DMS 273 treated with DMSO at 0.1 percent for 48 hours (cell line): ENCODE results near the gene BTBD9.

Experiments
- DNase-seq: peaks from one replicate; lab custom pipeline; 2025; lab: John Stamatoyannopoulos, UW

BTBD9 gene

GRCh38 chr6:38341496-38341895 is 298.2 kb downstream of the BTBD9 start:
- no peak for DNase-seq

GRCh38 chr6:38339914-38340313 is 299.8 kb downstream of the BTBD9 start:
- DNase-seq = no peak

GRCh38 chr6:38337819-38338465 is 301.8 kb downstream of the BTBD9 start:
- no peak for DNase-seq

GRCh38 chr6:38336922-38337321 is 302.8 kb downstream of the BTBD9 start:
- DNase-seq = no peak

- no peak for DNase-seq
These were observed 312.9 kb downstream of the BTBD9 start for GRCh38 chr6:38326837-38327236.

GRCh38 chr6:38323216-38323615 is 316.5 kb downstream of the BTBD9 start:
- DNase-seq = peak; percentile 17

- no peak for DNase-seq
These were observed 317.6 kb downstream of the BTBD9 start for GRCh38 chr6:38322138-38322537.

- DNase-seq = no peak
These were observed 318.9 kb downstream of the BTBD9 start for GRCh38 chr6:38320843-38321242.

- no peak for DNase-seq
These were observed 319.4 kb downstream of the BTBD9 start for GRCh38 chr6:38320358-38320757.

GRCh38 chr6:38319256-38320212 is 320.2 kb downstream of the BTBD9 start:
- DNase-seq = no peak

GRCh38 chr6:38316099-38316868 is 323.4 kb downstream of the BTBD9 start:
- no peak for DNase-seq

- no peak for DNase-seq
These were observed 328.5 kb downstream of the BTBD9 start for GRCh38 chr6:38311201-38311600.

- no peak for DNase-seq
These were observed 329.7 kb downstream of the BTBD9 start for GRCh38 chr6:38310061-38310460.

GRCh38 chr6:38307740-38308139 is 332.0 kb downstream of the BTBD9 start:
- no peak for DNase-seq

GRCh38 chr6:38306931-38307330 is 332.8 kb downstream of the BTBD9 start:
- no peak for DNase-seq

- no peak for DNase-seq
These were observed 333.6 kb downstream of the BTBD9 start for GRCh38 chr6:38305995-38306681.

- DNase-seq = no peak
These were observed 336.9 kb downstream of the BTBD9 start for GRCh38 chr6:38302838-38303237.

GRCh38 chr6:38302081-38302480 is 337.6 kb downstream of the BTBD9 start:
- DNase-seq = no peak

- DNase-seq = no peak
These were observed 349.5 kb downstream of the BTBD9 start for GRCh38 chr6:38290133-38290799.

GRCh38 chr6:38287487-38287886 is 352.2 kb downstream of the BTBD9 start:
- no peak for DNase-seq

GRCh38 chr6:38284802-38285394 is 354.8 kb downstream of the BTBD9 start:
- no peak for DNase-seq
